H9 (cell line): Measurements from ENCODE around the gene APOC1. TPM values are rescaled to one million over a fixed set of nuclear protein-coding genes. Genes with fewer than 3 reads are reported as not detected.

Experiments used
- DNase-seq: peaks from one replicate; pipeline ENCODE4 v3.0.0-alpha.2; 2017
- H2AFZ ChIP-seq: one replicate; pipeline ENCODE4 v1.6.1; 2013; ENCODE audit warnings: mild to moderate bottlenecking, low read length, control low read depth, moderate library complexity
- H2AK5ac ChIP-seq: 2 replicates; pipeline ENCODE4 v1.6.1; 2013; ENCODE audit warnings: low read length, control low read depth, mixed read lengths; ENCODE audit not compliant: insufficient read length
- H2BK120ac ChIP-seq: one replicate; pipeline ENCODE4 v1.6.1; 2013; ENCODE audit warnings: low read depth, mild to moderate bottlenecking, low read length, control low read depth, inconsistent platforms; ENCODE audit not compliant: poor library complexity, severe bottlenecking
- H2BK12ac ChIP-seq: 2 replicates; pipeline ENCODE4 v1.6.1; 2013; ENCODE audit warnings: low read length, control low read depth, mixed read lengths, low read depth; ENCODE audit not compliant: insufficient read length
- H2BK15ac ChIP-seq: 2 replicates; pipeline ENCODE4 v1.6.1; 2013; ENCODE audit warnings: low read depth, low read length, control low read depth
- H2BK20ac ChIP-seq: one replicate; pipeline ENCODE4 v1.6.1; 2013; ENCODE audit warnings: low read depth, mild to moderate bottlenecking, low read length, control low read depth, inconsistent platforms; ENCODE audit not compliant: poor library complexity, severe bottlenecking
- H2BK5ac ChIP-seq: 2 replicates; pipeline ENCODE4 v1.6.1; 2013; ENCODE audit warnings: low read length, control low read depth, mixed read lengths; ENCODE audit not compliant: insufficient read length
- H3K14ac ChIP-seq: 2 replicates; pipeline ENCODE4 v1.6.1; 2013; ENCODE audit warnings: low read length, control low read depth; ENCODE audit not compliant: insufficient read depth
- H3K18ac ChIP-seq: 2 replicates; pipeline ENCODE4 v1.6.1; 2013; ENCODE audit warnings: low read depth, mild to moderate bottlenecking, mixed read lengths, low read length, control low read depth; ENCODE audit not compliant: insufficient read length
- H3K23ac ChIP-seq: 2 replicates; pipeline ENCODE4 v1.6.1; 2013; ENCODE audit warnings: low read length, control low read depth, mixed read lengths, low read depth; ENCODE audit not compliant: insufficient read length
- H3K23me2 ChIP-seq: 2 replicates; pipeline ENCODE4 v1.6.1; 2013; ENCODE audit warnings: low read depth, mild to moderate bottlenecking, mixed read lengths, low read length, control low read depth; ENCODE audit not compliant: insufficient read length, poor library complexity, severe bottlenecking
- H3K27ac ChIP-seq: 2 replicates; pipeline ENCODE4 v1.5.1; 2013; ENCODE audit warnings: low read length, control low read depth, mixed read lengths, low read depth; ENCODE audit not compliant: insufficient read length
- H3K27me3 ChIP-seq: 2 replicates; pipeline ENCODE4 v1.6.1; 2013; ENCODE audit warnings: low read length, control low read depth, inconsistent platforms; ENCODE audit not compliant: insufficient read depth
- H3K4ac ChIP-seq: 2 replicates; pipeline ENCODE4 v1.6.1; 2013; ENCODE audit warnings: low read depth, mild to moderate bottlenecking, control low read depth, inconsistent platforms, low read length, moderate library complexity
- H3K4me1 ChIP-seq: 2 replicates; pipeline ENCODE4 v1.6.1; 2013; ENCODE audit warnings: low read length, control low read depth, inconsistent platforms; ENCODE audit not compliant: insufficient read depth
- H3K4me2 ChIP-seq: 2 replicates; pipeline ENCODE4 v1.6.1; 2013; ENCODE audit warnings: low read length, control low read depth, mixed read lengths; ENCODE audit not compliant: insufficient read length, insufficient read depth
- H3K56ac ChIP-seq: 2 replicates; pipeline ENCODE4 v1.6.1; 2013; ENCODE audit warnings: low read depth, mild to moderate bottlenecking, mixed read lengths, low read length, control low read depth; ENCODE audit not compliant: insufficient read length
- H3K79me1 ChIP-seq: 2 replicates; pipeline ENCODE4 v1.6.1; 2013; ENCODE audit warnings: low read depth, mild to moderate bottlenecking, moderate library complexity, low read length, control low read depth, inconsistent platforms; ENCODE audit not compliant: insufficient read depth, poor library complexity, severe bottlenecking
- H3K79me2 ChIP-seq: 2 replicates; pipeline ENCODE4 v1.6.1; 2013; ENCODE audit warnings: low read length, control low read depth, inconsistent platforms; ENCODE audit not compliant: insufficient read depth
- H3K9ac ChIP-seq: 2 replicates; pipeline ENCODE4 v1.6.1; 2013; ENCODE audit warnings: low read length, control low read depth, mixed read lengths; ENCODE audit not compliant: insufficient read length; ENCODE audit errors: extremely low read depth
- H3K9me3 ChIP-seq: one replicate; pipeline ENCODE4 v1.6.1; 2013; ENCODE audit warnings: low read depth, low read length, inconsistent platforms; ENCODE audit not compliant: control insufficient read depth
- H3T11ph ChIP-seq: one replicate; pipeline ENCODE4 v1.6.1; 2013; ENCODE audit warnings: mild to moderate bottlenecking, low read length, control low read depth, inconsistent platforms
- H4K20me1 ChIP-seq: one replicate; pipeline ENCODE4 v1.6.1; 2013; ENCODE audit not compliant: control insufficient read depth, insufficient read length, insufficient read depth
- H4K5ac ChIP-seq: 2 replicates; pipeline ENCODE4 v1.6.1; 2013; ENCODE audit warnings: low read depth, mild to moderate bottlenecking, mixed read lengths, low read length, control low read depth; ENCODE audit not compliant: insufficient read length
- H4K8ac ChIP-seq: replicated peaks from 2 replicates; pipeline ENCODE4 v1.6.1; 2013; ENCODE audit warnings: low read length, control low read depth, mixed read lengths, low read depth; ENCODE audit not compliant: insufficient read length
- H4K91ac ChIP-seq: 2 replicates; pipeline ENCODE4 v1.6.1; 2013; ENCODE audit warnings: low read depth, mild to moderate bottlenecking, moderate library complexity, mixed read lengths, low read length, control low read depth; ENCODE audit not compliant: insufficient read length
- H3K27ac Mint-ChIP-seq, 3 experiments: 2 replicates in 2 of 3; 3 replicates in 1 of 3; pipeline ENCODE4 v1.8.0; 2020 to 2021; ENCODE audit warnings: mixed read lengths in 3 of 3, mild to moderate bottlenecking in 1 of 3, moderate library complexity in 1 of 3
- H3K27me3 Mint-ChIP-seq: 2 replicates; pipeline ENCODE4 v1.8.0; 2021; ENCODE audit warnings: low read depth, mild to moderate bottlenecking, moderate library complexity, mixed read lengths
- H3K36me3 Mint-ChIP-seq, 3 experiments: 2 replicates in 2 of 3; 3 replicates in 1 of 3; pipeline ENCODE4 v1.8.0; 2020 to 2021; ENCODE audit warnings: low read depth in 3 of 3, mixed read lengths in 3 of 3; ENCODE audit not compliant: insufficient read depth in 1 of 3
- H3K4me1 Mint-ChIP-seq, 2 experiments: 2 replicates each; pipeline ENCODE4 v1.8.0; 2020; ENCODE audit warnings: mixed read lengths in 2 of 2
- H3K4me3 Mint-ChIP-seq, 2 experiments: 2 replicates in 1 of 2; 3 replicates in 1 of 2; pipeline ENCODE4 v1.8.0; 2020 to 2021; ENCODE audit warnings: mild to moderate bottlenecking in 2 of 2, mixed read lengths in 2 of 2, moderate library complexity in 1 of 2
- H3K9me3 Mint-ChIP-seq, 2 experiments: 2 replicates in 1 of 2; 3 replicates in 1 of 2; pipeline ENCODE4 v1.8.0; 2020; ENCODE audit warnings: mild to moderate bottlenecking in 2 of 2, mixed read lengths in 2 of 2, moderate library complexity in 1 of 2
- CTCF ChIP-seq: fragments of 200-600 bp; sonication (generic); conservative IDR thresholded peaks from 3 replicates; pipeline ENCODE4 v1.8.0; 2021; ENCODE audit warnings: antibody characterized with exemption, mild to moderate bottlenecking
- WGBS: extraction: QIAGEN DNeasy Blood & Tissue Kit; methylation state at CpG from one replicate; pipeline ENCODE4 v1.1.7; 2013; ENCODE audit warnings: missing lambda C conversion rate, low lambda C conversion rate, mixed read lengths; ENCODE audit not compliant: insufficient read length; ENCODE audit errors: extremely low coverage; 5-methylcytosine and 5-hydroxymethylcytosine counted together
- total RNA-seq: library from RNA; stranded (reverse); gene quantifications from 2 replicates; pipeline ENCODE4 v1.2.1, GENCODE V29; 2021

APOC1 gene
- total RNA-seq, 1 experiment from 2014 or later: 78.1 TPM

- Histone ChIP-seq H3K56ac (no peak overlapping the region), H2AFZ (no peak overlapping the region), H3K27me3 (no peaks in the 10 kb centered on the region), H3K18ac (no peak overlapping the region), H2BK120ac (no peak overlapping the region), H3K9me3 (no peaks in the 10 kb centered on the region), H4K20me1 (no peaks in the 10 kb centered on the region), H2BK15ac (no peak overlapping the region), H3K14ac (no peak overlapping the region), H3K23me2 (no peaks in the 10 kb centered on the region), H3K27ac (no peak overlapping the region), H3K23ac (no peak overlapping the region), H3K4ac (no peak overlapping the region), H4K8ac (no peak overlapping the region), H3K4me2 (no peak overlapping the region), H3K4me1 (no peaks in the 10 kb centered on the region), H2BK20ac (no peak overlapping the region), H4K91ac (no peak overlapping the region), H3K79me1 (no peaks in the 10 kb centered on the region), H4K5ac (no peak overlapping the region), H3K79me2 (no peaks in the 10 kb centered on the region), H2BK5ac (no peak overlapping the region), H2BK12ac (no peak overlapping the region), H3K9ac (no peak overlapping the region), H3T11ph (no peak overlapping the region), H2AK5ac (no peak overlapping the region)
- H3K9me3 Mint-ChIP-seq: no peaks in the 10 kb centered on the region
- no peak for DNase-seq
- no CpG with 5 or more reads among the region's 6 CpGs for WGBS
- H3K36me3 Mint-ChIP-seq: peaks cover 24 to 57% (median 52%) of the 10 kb centered on the region in 3 experiments
- H3K27me3 Mint-ChIP-seq: no peaks in the 10 kb centered on the region; the same call in 1 of the 2 replicates
- no peak for TF ChIP-seq CTCF
- H3K4me3 Mint-ChIP-seq: no peak overlapping the region
- H3K27ac Mint-ChIP-seq: no peak overlapping the region
- H3K4me1 Mint-ChIP-seq: peaks cover 12 to 29% of the 10 kb centered on the region in 2 experiments
Observed at GRCh38 chr19:44886141-44886540, 28.3 kb upstream of the APOC1 start.
